Lower leg skin (tissue), 3 donors: ENCODE measurements around the gene SERBP1.
"Not testable (repeated sequence)": the region's sequence is repeated elsewhere in the genome, so short reads cannot be mapped to it uniquely, and the experiment has no call there.

Source experiments
- CTCF ChIP-seq, 3 donors: fragments of 450-650 bp; IDR thresholded peaks; one replicate each; pipeline ENCODE4 v1.5.1; 2016; ENCODE audit warnings: antibody characterized with exemption in 3 of 3, mild to moderate bottlenecking in 3 of 3, moderate library complexity in 2 of 3
- POLR2A ChIP-seq, 2 donors: fragments of 450-650 bp; IDR thresholded peaks; one replicate each; pipeline ENCODE4 v1.6.1; 2016 to 2017; ENCODE audit warnings: antibody characterized with exemption in 2 of 2, mild to moderate bottlenecking in 1 of 2, moderate library complexity in 1 of 2

DNA sequence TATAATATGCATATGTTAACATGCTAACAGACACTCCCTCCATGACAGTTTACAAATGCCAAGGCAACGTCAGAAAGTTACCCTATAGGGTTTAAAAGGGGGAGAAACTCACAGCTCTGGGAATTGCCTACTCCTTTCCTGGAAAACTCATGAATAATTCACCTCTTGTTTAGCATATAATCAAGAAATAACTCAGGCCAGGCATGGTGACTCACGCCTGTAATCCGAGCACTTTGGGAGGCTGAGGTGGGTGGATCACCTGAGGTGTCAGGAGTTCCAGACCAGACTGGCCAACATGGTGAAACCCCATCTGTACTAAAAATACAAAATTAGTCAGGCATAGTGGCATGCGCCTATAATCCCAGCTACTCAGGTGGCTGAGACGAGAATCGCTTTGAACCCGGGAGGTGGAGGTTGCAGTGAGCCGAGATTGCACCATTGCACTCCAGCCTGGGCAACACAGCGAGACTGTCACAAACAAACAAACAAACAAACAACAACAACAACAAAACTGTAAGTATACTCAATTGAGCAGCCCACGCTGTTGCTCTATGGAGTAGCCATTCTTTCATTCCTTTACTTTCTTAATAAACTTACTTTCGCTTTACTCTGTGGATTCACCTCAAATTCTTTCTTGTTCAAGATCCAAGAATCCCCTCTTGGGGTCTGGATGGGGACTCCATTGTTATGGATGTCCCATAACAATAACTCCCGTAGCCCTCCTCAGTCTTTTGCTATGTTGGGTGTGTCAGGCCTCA lies 30.0 kb downstream of the SERBP1 start:
- TF ChIP-seq CTCF, POLR2A (IDR thresholded peaks at IDR 0.05): not testable (repeated sequence)
